Gastroesophageal sphincter (tissue), 4 donors: ENCODE results near the gene FBL. TPM values are rescaled to one million over a fixed set of nuclear protein-coding genes. Genes with fewer than 3 reads are reported as not detected.
A peak's percentile ranks its signal among the peaks of the same experiment; 100 is the strongest.
"Not testable (repeated sequence)": the region's sequence is repeated elsewhere in the genome, so short reads cannot be mapped to it uniquely, and the experiment has no call there.

ENCODE experiments used
- ATAC-seq: fragments of 150-250 bp; one replicate; pipeline ENCODE4 v1.9.1; 2016; ENCODE audit warnings: mild to moderate bottlenecking, moderate library complexity
- H3K27ac ChIP-seq, 4 donors: fragments of 200-600 bp; sonication (generic) in 3 of 4; 1 replicate in 3 of 4; 2 replicates in 1 of 4; pipeline ENCODE4 v1.5.1; 2016 to 2019
- H3K27me3 ChIP-seq: fragments of 200-600 bp; sonication (generic); one replicate; pipeline ENCODE4 v1.5.1; 2019
- H3K36me3 ChIP-seq, 2 donors: fragments of 200-600 bp; sonication (generic); one replicate each; pipeline ENCODE4 v1.5.1; 2019; ENCODE audit warnings: control low read depth in 1 of 2
- H3K4me1 ChIP-seq, 3 donors: fragments of 200-600 bp; sonication (generic); 1 replicate in 2 of 3; 2 replicates in 1 of 3; pipeline ENCODE4 v1.5.1; 2016 to 2019; ENCODE audit warnings: control low read depth in 2 of 3
- H3K4me3 ChIP-seq, 2 donors: fragments of 200-600 bp; sonication (generic); one replicate each; pipeline ENCODE4 v1.5.1; 2019; ENCODE audit warnings: mild to moderate bottlenecking in 1 of 2, moderate library complexity in 1 of 2
- H3K9me3 ChIP-seq, 3 donors: fragments of 200-600 bp; sonication (generic); one replicate each; pipeline ENCODE4 v1.5.1; 2017 to 2019; ENCODE audit warnings: control low read depth in 2 of 3
- CTCF ChIP-seq, 4 experiments: fragments of 200-600 bp in 2 of 4; fragments of 450-650 bp in 2 of 4; sonication (generic) in 1 of 4; IDR thresholded peaks; one replicate each; pipeline ENCODE4 v1.5.1; 2017 to 2019; ENCODE audit warnings: antibody characterized with exemption in 4 of 4, mild to moderate bottlenecking in 2 of 4, moderate library complexity in 2 of 4
- EP300 ChIP-seq: sonication (generic); formaldehyde crosslinking; IDR thresholded peaks from one replicate; pipeline ENCODE4 v1.6.1; 2017; ENCODE audit warnings: antibody characterized with exemption, mild to moderate bottlenecking
- POLR2A ChIP-seq, 2 donors: fragments of 450-650 bp; IDR thresholded peaks; one replicate each; pipeline ENCODE4 v1.6.1; 2017; ENCODE audit warnings: antibody characterized with exemption in 2 of 2, mild to moderate bottlenecking in 2 of 2, moderate library complexity in 1 of 2
- POLR2AphosphoS5 ChIP-seq: sonication (generic); formaldehyde crosslinking; IDR thresholded peaks from one replicate; pipeline ENCODE4 v1.6.1; 2017; ENCODE audit warnings: antibody characterized with exemption
- WGBS, 2 donors: methylation state at CpG; one replicate each; pipeline ENCODE4 v1.1.5; 2018; ENCODE audit warnings: low coverage in 1 of 2; 5-methylcytosine and 5-hydroxymethylcytosine counted together
- total RNA-seq, 4 donors: library from RNA; depleted of rRNA; stranded (reverse); fragments of >200 nt; gene quantifications; one replicate each; pipeline ENCODE4 v1.1.0, GENCODE V29; 2016

FBL gene
- total RNA-seq, result 100 to 1,000 TPM in 1 of 4 donors, 10 to 100 TPM in 3; 72.5 to 105 (median 89.1) TPM

DNA sequence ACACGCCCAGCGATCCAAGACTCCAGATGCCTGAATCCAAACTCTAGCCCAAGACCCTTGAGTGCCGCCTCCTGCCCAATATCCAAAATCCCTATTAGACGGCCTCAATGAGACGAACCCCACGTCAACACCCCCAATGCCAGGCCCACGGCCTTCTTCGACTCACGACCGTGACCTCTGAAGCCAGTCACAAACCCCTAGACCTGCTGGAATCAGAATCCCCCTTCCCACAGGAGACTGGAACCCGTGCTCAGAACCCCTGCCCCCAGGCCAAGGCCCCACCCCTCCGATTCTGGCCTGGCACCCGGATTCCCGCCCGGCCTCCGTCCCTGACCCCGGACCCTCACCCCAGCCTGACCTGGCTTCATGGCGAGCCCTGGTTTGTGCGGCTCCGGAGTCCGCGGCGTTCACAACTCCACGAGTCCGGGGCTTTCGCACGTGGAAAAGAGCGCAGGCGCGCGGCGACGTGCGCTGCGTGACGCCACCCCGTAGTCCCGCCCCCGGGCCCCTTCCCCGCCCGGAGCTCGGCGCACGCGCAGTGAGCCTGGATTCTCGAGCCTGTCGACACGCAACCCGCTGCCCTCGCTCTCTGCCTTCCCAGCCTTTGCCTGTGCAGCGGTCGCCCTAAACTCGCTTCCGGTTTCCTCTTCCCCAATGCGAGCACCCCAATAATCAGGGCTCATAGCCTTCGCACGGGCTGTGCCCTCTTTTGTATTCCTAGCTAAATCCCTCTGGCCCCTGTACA is at the start of gene FBL:
FBL (minus strand) TSS at position 447 of the 745 bp plus-strand sequence; CDS start at position 368, 79 bp downstream.
- TF ChIP-seq EP300 (no peak), POLR2A (IDR thresholded peaks at IDR 0.05) (peak in 1 of 2 donors; percentile 55), CTCF (IDR thresholded peaks at IDR 0.05) (no peak), POLR2AphosphoS5 (peak; percentile 73)
- Histone ChIP-seq H3K9me3 (no peaks in the 10 kb centered on the region), H3K27ac (peak within 1 kb of the TSS; percentile 69 to 93 (median 88)), H3K36me3 (no peaks in the 10 kb centered on the region), H3K4me1 (peaks cover 0 to 62% (median 25%) of the 10 kb centered on the region in 3 donors), H3K4me3 (peak within 1 kb of the TSS; percentile 74 to 77), H3K27me3 (no peaks in the 10 kb centered on the region)
- ATAC-seq, result peak; percentile 96
- 0% methylated on average over 4 to 9 of the region's 57 CpGs for whole genome bisulfite sequencing, 2 donors

GRCh38 chr19:39895096-39895495 is 48.9 kb upstream of the FBL start:
- H3K4me3 ChIP-seq, H3K36me3 ChIP-seq, ATAC-seq, H3K27ac ChIP-seq, H3K4me1 ChIP-seq, H3K9me3 ChIP-seq: not testable (repeated sequence)
- 83 to 86% methylated on average over 1 to 7 of the region's 11 CpGs for WGBS, 2 donors
- peaks cover 34% of the 10 kb centered on the region for H3K27me3 ChIP-seq

- WGBS, 2 donors, result 76% methylated on average over 9 of the region's 16 CpGs; no CpG with 5 or more reads in 1 of the 2 donors
- peaks cover 37% of the 10 kb centered on the region for H3K27me3 ChIP-seq
- H3K9me3 ChIP-seq, H3K4me1 ChIP-seq, ATAC-seq, H3K27ac ChIP-seq, H3K36me3 ChIP-seq, H3K4me3 ChIP-seq: not testable (repeated sequence)
These were observed 48.0 kb upstream of the FBL start for GRCh38 chr19:39894236-39894606.

DNA sequence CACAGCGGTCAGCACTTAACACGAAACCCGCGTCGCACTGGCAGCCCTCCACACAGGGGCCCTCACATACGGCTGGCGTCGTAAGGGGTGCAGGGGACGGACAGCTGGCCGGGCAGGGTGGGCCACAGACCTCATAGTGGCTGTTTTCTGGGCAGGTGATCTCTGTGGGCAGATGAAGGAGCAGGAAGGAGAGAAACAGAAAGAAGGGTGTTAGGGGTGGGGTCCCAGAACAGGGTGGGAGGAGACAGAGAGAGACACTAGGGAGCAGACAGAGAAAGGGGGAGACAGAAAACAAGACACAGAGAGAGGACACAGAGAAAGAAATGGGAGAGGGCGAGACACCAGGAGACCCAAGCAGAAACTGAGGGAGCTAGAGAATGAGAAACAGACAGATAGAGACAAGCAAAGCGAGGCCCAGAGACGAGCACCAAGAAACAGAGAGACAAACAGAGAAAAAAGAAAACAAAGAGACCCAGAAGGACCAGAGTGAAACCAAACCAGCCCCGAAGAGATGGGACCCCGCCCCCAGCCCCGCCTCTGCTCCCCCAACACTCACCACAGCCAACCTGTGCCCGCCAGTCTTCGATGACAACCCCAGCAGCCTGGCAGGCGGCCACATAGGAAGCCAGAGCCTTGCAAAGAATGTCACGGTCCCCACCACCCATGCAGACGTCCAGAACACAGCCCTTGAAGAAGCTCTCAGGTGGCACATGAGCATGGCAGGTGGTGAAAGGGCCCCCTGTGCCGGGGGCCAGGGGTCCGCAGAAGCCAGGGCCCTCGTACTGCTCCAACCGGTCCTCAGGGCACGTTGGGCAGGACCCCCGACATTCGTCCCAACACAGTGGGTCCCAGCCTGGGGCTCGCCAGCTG is 47.4 kb upstream of the FBL start:
- peaks cover 37% of the 10 kb centered on the region for H3K27me3 ChIP-seq
- not testable (repeated sequence) for ATAC-seq, H3K4me3 ChIP-seq, H3K36me3 ChIP-seq, H3K4me1 ChIP-seq, H3K27ac ChIP-seq, H3K9me3 ChIP-seq
- WGBS, 2 donors, result 62 to 69% methylated on average over 8 to 12 of the region's 29 CpGs

GRCh38 chr19:39892506-39892902 is 46.3 kb upstream of the FBL start:
- H3K27ac ChIP-seq, H3K4me3 ChIP-seq, H3K9me3 ChIP-seq, ATAC-seq, H3K36me3 ChIP-seq, H3K4me1 ChIP-seq: not testable (repeated sequence)
- H3K27me3 ChIP-seq, result peaks cover 37% of the 10 kb centered on the region
- 73 to 74% methylated on average over 5 of the region's 5 CpGs for WGBS, 2 donors

GRCh38 chr19:39891660-39892505 is 45.7 kb upstream of the FBL start:
- H3K36me3 ChIP-seq, H3K9me3 ChIP-seq, H3K4me1 ChIP-seq, H3K4me3 ChIP-seq, H3K27ac ChIP-seq: not testable (repeated sequence)
- H3K27me3 ChIP-seq, result peaks cover 37% of the 10 kb centered on the region
- peak; percentile 11 for ATAC-seq
- 57 to 58% methylated on average over 23 to 31 of the region's 64 CpGs for WGBS, 2 donors

DNA sequence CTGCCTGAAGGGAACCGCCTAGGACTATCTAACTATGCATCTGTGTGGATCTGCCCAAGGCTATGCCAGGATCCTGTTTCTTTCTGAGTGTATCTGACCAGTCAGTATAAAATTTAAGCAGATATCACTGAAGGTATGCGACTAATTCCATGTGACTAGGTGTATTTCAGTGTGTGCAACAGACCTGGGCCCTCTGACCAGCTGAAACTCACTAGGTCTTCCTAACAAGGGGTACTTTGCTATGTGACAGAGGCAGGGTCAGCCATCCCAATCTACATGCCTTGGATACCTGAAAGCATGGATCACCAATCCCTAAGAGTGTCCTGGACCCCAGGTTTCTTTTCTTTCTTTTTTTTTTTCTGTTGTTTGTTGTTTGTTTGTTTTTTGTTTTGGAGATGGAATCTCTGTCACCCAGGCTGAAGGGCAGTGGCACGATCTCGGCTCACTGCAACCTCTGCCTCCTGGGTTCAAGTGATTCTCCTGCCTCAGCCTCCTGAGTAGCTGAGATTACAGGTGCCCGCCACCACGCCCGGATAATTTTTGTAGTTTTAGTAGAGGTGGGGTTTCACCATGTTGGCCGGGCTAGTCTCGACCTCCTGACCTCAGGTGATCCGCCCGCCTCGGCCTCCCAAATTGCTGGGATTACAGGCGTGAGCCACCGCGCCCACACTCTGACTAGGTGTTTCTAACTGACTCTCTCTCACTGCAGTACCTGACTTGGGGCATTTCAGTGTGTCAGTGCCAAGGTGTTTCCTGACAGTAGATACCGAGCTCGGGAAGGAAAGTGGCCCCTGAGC is 44.8 kb upstream of the FBL start:
- TF ChIP-seq POLR2AphosphoS5, result no peak
- WGBS, 2 donors, result 84 to 85% methylated on average over 10 to 17 of the region's 17 CpGs
- no peak for ATAC-seq

DNA sequence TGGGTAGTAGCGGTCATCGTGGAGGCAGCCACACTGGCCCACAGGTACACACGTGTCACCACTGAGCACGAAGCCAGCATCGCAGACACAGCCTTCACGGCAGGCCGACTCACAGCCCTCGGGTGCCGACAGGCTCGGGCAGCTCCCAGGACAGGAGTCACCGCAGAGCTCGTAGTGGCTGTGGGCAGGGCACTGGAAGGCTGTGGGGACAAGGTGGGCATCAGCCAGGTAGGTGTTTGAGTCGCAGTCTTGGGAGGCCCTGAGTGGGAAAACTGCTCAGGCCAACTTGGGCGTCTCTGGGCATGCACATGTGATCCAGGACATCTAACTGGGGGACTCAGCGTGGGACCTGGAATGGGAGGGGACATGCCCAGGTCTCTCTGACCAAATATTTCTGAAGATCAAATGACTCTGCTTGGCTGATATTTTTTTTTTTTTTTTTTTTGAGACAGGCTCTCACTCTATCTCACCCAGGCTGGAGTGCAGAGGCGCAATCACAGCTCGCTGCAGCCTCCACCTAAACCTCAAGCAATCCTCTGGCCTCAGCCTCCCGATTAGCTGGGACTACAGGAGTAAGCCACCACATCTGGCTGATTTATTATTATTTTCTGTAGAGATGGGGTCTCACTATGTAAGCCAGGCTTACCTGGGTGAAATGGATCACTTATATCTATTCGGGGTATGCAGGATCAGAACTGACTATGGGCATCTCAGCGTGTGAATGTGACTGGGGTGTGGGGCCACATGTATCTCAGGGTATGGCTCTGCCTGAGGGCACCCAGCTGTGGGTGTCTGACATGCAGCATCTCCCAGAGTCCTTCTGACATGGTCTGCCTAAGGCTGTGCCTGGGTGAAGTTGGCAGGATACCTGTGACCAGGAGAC is 43.9 kb upstream of the FBL start:
- not testable (repeated sequence) for ATAC-seq, H3K27ac ChIP-seq
- 93 to 100% methylated on average over 1 to 13 of the region's 20 CpGs for WGBS, 2 donors

More for the DNA sequence above, 44.8 kb upstream of the FBL start:
- Histone ChIP-seq H3K4me3 (no peak overlapping the region), H3K27ac (no peak overlapping the region), H3K27me3 (peaks cover 37% of the 10 kb centered on the region), H3K4me1 (no peaks in the 10 kb centered on the region), H3K9me3 (no peaks in the 10 kb centered on the region), H3K36me3 (no peaks in the 10 kb centered on the region)

DNA sequence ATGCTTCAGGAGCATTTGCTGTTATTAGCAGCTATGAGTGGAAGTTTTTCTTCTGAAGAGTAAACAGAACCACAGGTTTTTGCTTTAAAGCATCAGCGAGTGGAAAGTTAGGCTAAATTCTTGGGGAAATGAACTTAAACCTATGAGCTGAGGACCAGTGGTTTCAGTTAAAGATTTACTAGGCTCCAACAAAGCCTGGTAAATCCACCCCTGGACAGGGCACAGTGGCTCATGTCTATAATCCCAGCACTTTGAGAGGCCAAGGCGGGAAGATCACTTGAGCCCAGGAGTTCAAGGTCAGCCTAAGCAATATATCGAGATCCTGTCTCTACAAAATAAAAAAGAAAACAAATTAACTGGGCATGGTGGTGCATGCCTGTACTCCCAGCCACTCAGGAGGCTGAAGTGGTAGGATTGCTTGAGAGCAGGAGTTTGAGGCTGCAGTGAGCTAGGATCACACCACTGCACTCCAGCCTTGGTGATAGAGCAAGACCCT is 41.3 kb upstream of the FBL start:
- H3K9me3 ChIP-seq, H3K4me1 ChIP-seq, H3K4me3 ChIP-seq, H3K36me3 ChIP-seq, ATAC-seq, H3K27ac ChIP-seq: not testable (repeated sequence)
- peaks cover 28% of the 10 kb centered on the region for H3K27me3 ChIP-seq
- 0% methylated on average over 1 of the region's 3 CpGs; no CpG with 5 or more reads in 1 of the 2 donors for WGBS, 2 donors

More for the DNA sequence above, 43.9 kb upstream of the FBL start:
- peaks cover 37% of the 10 kb centered on the region for H3K27me3 ChIP-seq
- H3K4me3 ChIP-seq, H3K4me1 ChIP-seq, H3K9me3 ChIP-seq, H3K36me3 ChIP-seq: not testable (repeated sequence)
